HEK293T (cell line): Measurements from ENCODE around the gene IGF1R.

Experiments used
- ARNT ChIP-seq: fragments of 450-650 bp; IDR thresholded peaks from 2 replicates; pipeline ENCODE4 v1.6.1; 2017; ENCODE audit warnings: mild to moderate bottlenecking
- BHLHE40 ChIP-seq: fragments of 450-650 bp; IDR thresholded peaks from 2 replicates; pipeline ENCODE4 v1.6.1; 2016; ENCODE audit warnings: mild to moderate bottlenecking, moderate library complexity, borderline replicate concordance
- FOXK2 ChIP-seq: fragments of 450-650 bp; IDR thresholded peaks from 2 replicates; pipeline ENCODE4 v1.6.1; 2016; ENCODE audit warnings: mild to moderate bottlenecking
- FOXM1 ChIP-seq: fragments of 450-650 bp; IDR thresholded peaks from 2 replicates; pipeline ENCODE4 v1.6.1; 2017; ENCODE audit warnings: mild to moderate bottlenecking, borderline replicate concordance
- HDGF ChIP-seq: fragments of 450-650 bp; IDR thresholded peaks from 2 replicates; pipeline ENCODE4 v1.6.1; 2017; ENCODE audit warnings: antibody characterized with exemption, borderline replicate concordance
- NFRKB ChIP-seq: fragments of 450-650 bp; IDR thresholded peaks from 2 replicates; pipeline ENCODE4 v1.6.1; 2016; ENCODE audit warnings: mild to moderate bottlenecking, moderate library complexity
- PKNOX1 ChIP-seq: fragments of 450-650 bp; IDR thresholded peaks from 2 replicates; pipeline ENCODE4 v1.6.1; 2016
- SP1 ChIP-seq: fragments of 450-650 bp; IDR thresholded peaks from 2 replicates; pipeline ENCODE4 v1.6.1; 2017
- SUZ12 ChIP-seq: fragments of 450-650 bp; IDR thresholded peaks from 2 replicates; pipeline ENCODE4 v1.6.1; 2016; ENCODE audit warnings: mild to moderate bottlenecking
- TARDBP ChIP-seq: fragments of 450-650 bp; IDR thresholded peaks from 2 replicates; pipeline ENCODE4 v1.6.1; 2016
- ZNF384 ChIP-seq: fragments of 450-650 bp; IDR thresholded peaks from 2 replicates; pipeline ENCODE4 v1.6.1; 2016

GRCh38 chr15:98724494-98724893, 76.2 kb downstream of the IGF1R start:
- TF ChIP-seq ZNF384 = no peak
- no peak for TF ChIP-seq SP1
- TF ChIP-seq ARNT = no peak
- no peak for TF ChIP-seq SUZ12
- TF ChIP-seq PKNOX1 = no peak
- no peak for TF ChIP-seq FOXM1
- no peak for TF ChIP-seq BHLHE40
- no peak for TF ChIP-seq NFRKB
- TF ChIP-seq FOXK2 = no peak
- TF ChIP-seq TARDBP = no peak
- no peak for TF ChIP-seq HDGF
